Activated T-cell treated with anti-CD3 and anti-CD28 coated beads, Interleukin-2, amount 50 U/mL, for 24 hours (primary cell): Measurements from ENCODE around the gene TMEM132C.

ENCODE experiments used
- DNase-seq: peaks from one replicate; pipeline ENCODE4 v3.0.0-alpha.2; 2020
- H3K27ac Mint-ChIP-seq: 2 replicates; pipeline ENCODE4 v1.8.0; 2020; ENCODE audit warnings: mild to moderate bottlenecking, mixed read lengths
- H3K27me3 Mint-ChIP-seq: 2 replicates; pipeline ENCODE4 v1.8.0; 2020; ENCODE audit warnings: mixed read lengths
- H3K36me3 Mint-ChIP-seq: 2 replicates; pipeline ENCODE4 v1.8.0; 2020; ENCODE audit warnings: low read depth, mixed read lengths
- H3K4me1 Mint-ChIP-seq: 2 replicates; pipeline ENCODE4 v1.8.0; 2020; ENCODE audit warnings: low read depth, mixed read lengths
- H3K4me3 Mint-ChIP-seq: 2 replicates; pipeline ENCODE4 v1.8.0; 2020; ENCODE audit warnings: mild to moderate bottlenecking, moderate library complexity, mixed read lengths
- H3K9me3 Mint-ChIP-seq: 2 replicates; pipeline ENCODE4 v1.8.0; 2020; ENCODE audit warnings: mixed read lengths

The TMEM132C gene

GRCh38 chr12:128652136-128652751 is 385.3 kb downstream of the TMEM132C start:
- no peak for DNase-seq
- Mint-ChIP-seq H3K4me1 (no peaks in the 10 kb centered on the region), H3K27me3 (peaks cover 3% of the 10 kb centered on the region), H3K27ac (no peak overlapping the region), H3K36me3 (no peaks in the 10 kb centered on the region), H3K4me3 (no peak overlapping the region), H3K9me3 (peaks cover 10% of the 10 kb centered on the region)

- DNase-seq, result no peak
- H3K4me3 Mint-ChIP-seq, result no peak overlapping the region
- peaks cover 6% of the 10 kb centered on the region for H3K27me3 Mint-ChIP-seq
- no peaks in the 10 kb centered on the region for H3K4me1 Mint-ChIP-seq
- no peaks in the 10 kb centered on the region for H3K36me3 Mint-ChIP-seq
- H3K27ac Mint-ChIP-seq, result no peak overlapping the region
- no peaks in the 10 kb centered on the region for H3K9me3 Mint-ChIP-seq
These were observed 387.5 kb downstream of the TMEM132C start for GRCh38 chr12:128654468-128654867.

GRCh38 chr12:128657378-128657777 is 390.4 kb downstream of the TMEM132C start:
- no peak for DNase-seq
- no peaks in the 10 kb centered on the region for H3K36me3 Mint-ChIP-seq
- H3K4me3 Mint-ChIP-seq, result no peak overlapping the region
- H3K27ac Mint-ChIP-seq, result no peak overlapping the region
- H3K4me1 Mint-ChIP-seq, result no peaks in the 10 kb centered on the region
- peaks cover 3% of the 10 kb centered on the region for H3K27me3 Mint-ChIP-seq
- H3K9me3 Mint-ChIP-seq, result no peaks in the 10 kb centered on the region

GRCh38 chr12:128660532-128661225 is 393.7 kb downstream of the TMEM132C start:
- H3K4me3 Mint-ChIP-seq, result no peak overlapping the region
- H3K27ac Mint-ChIP-seq, result no peak overlapping the region
- H3K4me1 Mint-ChIP-seq, result no peaks in the 10 kb centered on the region
- H3K36me3 Mint-ChIP-seq, result no peaks in the 10 kb centered on the region
- peaks cover 3% of the 10 kb centered on the region for H3K27me3 Mint-ChIP-seq
- peaks cover 6% of the 10 kb centered on the region for H3K9me3 Mint-ChIP-seq
- no peak for DNase-seq

GRCh38 chr12:128661226-128661569 is 394.2 kb downstream of the TMEM132C start:
- Mint-ChIP-seq H3K36me3 (no peaks in the 10 kb centered on the region), H3K4me1 (no peaks in the 10 kb centered on the region), H3K27ac (no peak overlapping the region), H3K4me3 (no peak overlapping the region), H3K9me3 (peaks cover 6% of the 10 kb centered on the region), H3K27me3 (peaks cover 3% of the 10 kb centered on the region)
- no peak for DNase-seq

GRCh38 chr12:128662101-128662500 is 395.1 kb downstream of the TMEM132C start:
- peaks cover 6% of the 10 kb centered on the region for H3K9me3 Mint-ChIP-seq
- H3K4me3 Mint-ChIP-seq, result no peak overlapping the region
- DNase-seq, result no peak
- peaks cover 3% of the 10 kb centered on the region for H3K27me3 Mint-ChIP-seq
- H3K4me1 Mint-ChIP-seq, result no peaks in the 10 kb centered on the region
- H3K27ac Mint-ChIP-seq, result no peak overlapping the region
- no peaks in the 10 kb centered on the region for H3K36me3 Mint-ChIP-seq

- Mint-ChIP-seq H3K36me3 (no peaks in the 10 kb centered on the region), H3K9me3 (peaks cover 6% of the 10 kb centered on the region), H3K4me3 (no peak overlapping the region), H3K4me1 (no peaks in the 10 kb centered on the region), H3K27me3 (peaks cover under 1% of the 10 kb centered on the region), H3K27ac (no peak overlapping the region)
- DNase-seq, result no peak
These were observed 397.5 kb downstream of the TMEM132C start for GRCh38 chr12:128664501-128664900.

GRCh38 chr12:128667193-128667592 is 400.2 kb downstream of the TMEM132C start:
- DNase-seq, result no peak
- no peaks in the 10 kb centered on the region for H3K27me3 Mint-ChIP-seq
- H3K27ac Mint-ChIP-seq, result no peak overlapping the region
- H3K9me3 Mint-ChIP-seq, result peaks cover 13% of the 10 kb centered on the region
- no peaks in the 10 kb centered on the region for H3K4me1 Mint-ChIP-seq
- H3K36me3 Mint-ChIP-seq, result no peaks in the 10 kb centered on the region
- H3K4me3 Mint-ChIP-seq, result no peak overlapping the region

- no peaks in the 10 kb centered on the region for H3K36me3 Mint-ChIP-seq
These were observed 404.6 kb downstream of the TMEM132C start for GRCh38 chr12:128671528-128672042.

GRCh38 chr12:128672428-128672827 is 405.5 kb downstream of the TMEM132C start:
- Mint-ChIP-seq H3K27ac (no peak overlapping the region), H3K9me3 (peaks cover 7% of the 10 kb centered on the region), H3K27me3 (no peaks in the 10 kb centered on the region), H3K36me3 (no peaks in the 10 kb centered on the region), H3K4me1 (no peaks in the 10 kb centered on the region), H3K4me3 (no peak overlapping the region)
- DNase-seq, result no peak

More at GRCh38 chr12:128671528-128672042, 404.6 kb downstream of the TMEM132C start:
- Mint-ChIP-seq H3K9me3 (peaks cover 7% of the 10 kb centered on the region), H3K4me3 (no peak overlapping the region), H3K27me3 (no peaks in the 10 kb centered on the region), H3K4me1 (no peaks in the 10 kb centered on the region), H3K27ac (no peak overlapping the region)
- DNase-seq, result no peak

- Mint-ChIP-seq H3K4me3 (no peak overlapping the region), H3K27ac (no peak overlapping the region), H3K36me3 (no peaks in the 10 kb centered on the region)
These were observed 405.9 kb downstream of the TMEM132C start for GRCh38 chr12:128672893-128673292.

GRCh38 chr12:128675576-128675975 is 408.6 kb downstream of the TMEM132C start:
- H3K27ac Mint-ChIP-seq, result no peak overlapping the region
- H3K36me3 Mint-ChIP-seq, result no peaks in the 10 kb centered on the region
- no peaks in the 10 kb centered on the region for H3K4me1 Mint-ChIP-seq
- H3K4me3 Mint-ChIP-seq, result no peak overlapping the region
- H3K27me3 Mint-ChIP-seq, result no peaks in the 10 kb centered on the region
- H3K9me3 Mint-ChIP-seq, result peaks cover 7% of the 10 kb centered on the region
- no peak for DNase-seq

More at GRCh38 chr12:128672893-128673292, 405.9 kb downstream of the TMEM132C start:
- no peak for DNase-seq
- H3K27me3 Mint-ChIP-seq, result no peaks in the 10 kb centered on the region
- no peaks in the 10 kb centered on the region for H3K4me1 Mint-ChIP-seq
- H3K9me3 Mint-ChIP-seq, result peaks cover 7% of the 10 kb centered on the region

- Mint-ChIP-seq H3K27ac (no peak overlapping the region), H3K4me3 (no peak overlapping the region), H3K36me3 (no peaks in the 10 kb centered on the region), H3K27me3 (no peaks in the 10 kb centered on the region), H3K9me3 (no peaks in the 10 kb centered on the region), H3K4me1 (no peaks in the 10 kb centered on the region)
- no peak for DNase-seq
These were observed 413.6 kb downstream of the TMEM132C start for GRCh38 chr12:128680555-128680954.

GRCh38 chr12:128682548-128683275 is 415.7 kb downstream of the TMEM132C start:
- no peaks in the 10 kb centered on the region for H3K9me3 Mint-ChIP-seq
- H3K27me3 Mint-ChIP-seq, result no peaks in the 10 kb centered on the region
- H3K36me3 Mint-ChIP-seq, result no peaks in the 10 kb centered on the region
- DNase-seq, result no peak
- no peak overlapping the region for H3K27ac Mint-ChIP-seq
- H3K4me3 Mint-ChIP-seq, result no peak overlapping the region
- no peaks in the 10 kb centered on the region for H3K4me1 Mint-ChIP-seq

GRCh38 chr12:128684352-128684751 is 417.4 kb downstream of the TMEM132C start:
- Mint-ChIP-seq H3K9me3 (no peaks in the 10 kb centered on the region), H3K4me1 (no peaks in the 10 kb centered on the region), H3K4me3 (no peak overlapping the region), H3K36me3 (no peaks in the 10 kb centered on the region), H3K27me3 (no peaks in the 10 kb centered on the region), H3K27ac (no peak overlapping the region)
- DNase-seq, result no peak
